ENCODE measurements around the gene IL25. TPM values are rescaled to one million over a fixed set of nuclear protein-coding genes. Genes with fewer than 3 reads are reported as not detected.

Gene IL25
- total RNA-seq, 2 experiments from 2014 or later = not detected

DNA sequence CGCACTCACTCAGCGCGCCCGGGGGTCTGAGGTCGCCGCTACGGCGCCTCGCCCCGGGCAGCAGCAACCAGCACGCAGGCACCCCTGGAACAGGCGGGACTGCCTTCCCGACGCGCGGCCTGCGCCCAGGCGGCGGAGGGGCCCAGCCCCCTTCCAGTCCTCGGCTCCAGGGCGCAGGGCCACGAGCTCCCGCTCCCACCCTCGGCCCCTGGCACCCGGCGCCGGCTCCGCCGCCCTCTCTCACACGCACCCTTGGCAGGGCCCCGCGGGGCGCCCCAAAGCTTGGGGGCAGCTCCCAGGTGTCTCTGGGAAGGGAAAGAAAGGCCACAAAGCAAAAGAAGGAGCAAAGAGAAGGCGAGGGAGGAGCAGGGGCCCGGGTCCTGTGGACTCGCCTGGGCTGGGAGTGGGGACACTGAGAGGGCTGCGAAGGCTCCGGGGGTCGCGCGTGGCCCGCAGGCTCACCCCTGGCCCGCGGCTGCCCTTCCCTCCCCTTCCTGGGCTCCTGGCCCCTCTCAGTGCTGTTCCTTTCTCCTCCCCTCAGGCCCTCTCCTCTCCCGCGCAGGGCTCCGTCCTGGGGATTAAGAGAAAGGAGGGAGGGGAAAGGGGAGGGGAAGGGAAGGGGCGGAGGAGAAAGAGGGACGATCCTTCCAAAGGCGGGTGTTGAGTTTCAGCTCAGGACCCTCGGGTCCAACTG, 6.7 kb upstream of the IL25 start:
- Mint-ChIP-seq H3K4me3 (no peak overlapping the region), H3K27ac (no peak overlapping the region), H3K4me1 (ENCODE audit: low read depth) (peaks cover 6% of the 10 kb centered on the region), H3K9me3 (no peaks in the 10 kb centered on the region), H3K27me3 (ENCODE audit: low read depth) (peaks cover 26% of the 10 kb centered on the region), H3K36me3 (ENCODE audit: low read depth) (no peaks in the 10 kb centered on the region)
- DNase-seq = no peak
- CTCF ChIA-PET = interaction anchor here (0.6 to 1.1 kb wide), 3 partner anchors 18 to 94 kb away, joined by 3 read pairs; no protein-coding TSS in a partner anchor
- intact Hi-C loops (cut with micrococcal nuclease) = no loop called here

DNA sequence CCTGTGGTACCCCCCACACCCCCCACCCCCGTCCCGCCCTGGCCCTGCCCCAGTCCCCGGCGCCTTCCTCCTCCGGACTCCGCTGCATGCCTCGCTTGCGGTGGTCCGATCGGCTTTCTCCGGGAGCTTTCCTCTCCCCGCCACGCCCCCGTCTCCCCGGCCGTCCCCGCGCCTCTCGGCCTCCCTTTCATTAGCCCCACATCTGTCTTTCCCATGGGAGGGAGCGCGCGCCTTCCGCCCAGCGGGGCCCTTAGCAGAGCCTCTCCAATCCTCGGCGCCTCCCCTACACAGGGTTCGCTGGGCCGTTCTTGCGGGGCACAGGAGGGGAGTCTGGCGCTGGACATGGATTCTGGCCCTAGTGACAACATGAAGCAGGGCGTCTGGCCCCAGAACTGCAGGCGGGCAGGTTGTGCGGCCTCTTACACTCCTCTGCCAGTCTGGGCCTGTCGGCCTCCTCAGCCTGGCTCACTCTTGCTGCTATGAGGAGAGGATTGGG, 6.1 kb upstream of the IL25 start:
- Mint-ChIP-seq H3K4me3 (no peak overlapping the region), H3K4me1 (ENCODE audit: low read depth) (peaks cover 6% of the 10 kb centered on the region), H3K27me3 (ENCODE audit: low read depth) (peaks cover 26% of the 10 kb centered on the region), H3K9me3 (no peaks in the 10 kb centered on the region), H3K27ac (no peak overlapping the region), H3K36me3 (ENCODE audit: low read depth) (no peaks in the 10 kb centered on the region)
- intact Hi-C loops (cut with micrococcal nuclease) = no loop called here
- CTCF ChIA-PET = interaction anchor here (1.1 kb wide), 1 partner anchor 19 kb away, joined by 3 read pairs; no protein-coding TSS in a partner anchor
- no peak for DNase-seq

GRCh38 chr14:23370221-23370620, 2.4 kb upstream of the IL25 start:
- H3K9me3 Mint-ChIP-seq = no peaks in the 10 kb centered on the region
- no peaks in the 10 kb centered on the region for H3K36me3 Mint-ChIP-seq (ENCODE audit: low read depth)
- CTCF ChIA-PET = interaction anchor here (0.6 to 2.5 kb wide), 3 partner anchors 10 to 79 kb away, joined by 3 to 13 read pairs (median 3); no protein-coding TSS in a partner anchor
- no peak for DNase-seq
- intact Hi-C loops (cut with micrococcal nuclease) = no loop called here
- no peak overlapping the region for H3K27ac Mint-ChIP-seq
- H3K4me3 Mint-ChIP-seq = no peak overlapping the region
- peaks cover 3% of the 10 kb centered on the region for H3K4me1 Mint-ChIP-seq (ENCODE audit: low read depth)
- peaks cover 15% of the 10 kb centered on the region for H3K27me3 Mint-ChIP-seq (ENCODE audit: low read depth)

GRCh38 chr14:23371865-23372264, 744 bp upstream of the IL25 start:
- H3K4me1 Mint-ChIP-seq (ENCODE audit: low read depth) = peaks cover under 1% of the 10 kb centered on the region
- no peaks in the 10 kb centered on the region for H3K36me3 Mint-ChIP-seq (ENCODE audit: low read depth)
- no peak overlapping the region for H3K27ac Mint-ChIP-seq
- no peak overlapping the region for H3K4me3 Mint-ChIP-seq
- CTCF ChIA-PET = no interaction called here
- peaks cover 10% of the 10 kb centered on the region for H3K27me3 Mint-ChIP-seq (ENCODE audit: low read depth)
- intact Hi-C loops (cut with micrococcal nuclease) = no loop called here
- no peak for DNase-seq
- no peaks in the 10 kb centered on the region for H3K9me3 Mint-ChIP-seq

DNA sequence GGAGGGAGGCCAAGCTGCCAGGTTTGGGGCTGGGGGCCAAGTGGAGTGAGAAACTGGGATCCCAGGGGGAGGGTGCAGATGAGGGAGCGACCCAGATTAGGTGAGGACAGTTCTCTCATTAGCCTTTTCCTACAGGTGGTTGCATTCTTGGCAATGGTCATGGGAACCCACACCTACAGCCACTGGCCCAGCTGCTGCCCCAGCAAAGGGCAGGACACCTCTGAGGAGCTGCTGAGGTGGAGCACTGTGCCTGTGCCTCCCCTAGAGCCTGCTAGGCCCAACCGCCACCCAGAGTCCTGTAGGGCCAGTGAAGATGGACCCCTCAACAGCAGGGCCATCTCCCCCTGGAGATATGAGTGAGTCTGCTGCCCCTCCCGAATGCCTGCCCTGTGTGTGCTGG, 432 bp downstream of the IL25 start:
- CTCF ChIA-PET = interaction anchor here (0.6 to 0.7 kb wide), 2 partner anchors 154 to 253 kb away, joined by 3 read pairs; no protein-coding TSS in a partner anchor
- Mint-ChIP-seq H3K27me3 (ENCODE audit: low read depth) (no peaks in the 10 kb centered on the region), H3K4me3 (no peak overlapping the region)

DNA sequence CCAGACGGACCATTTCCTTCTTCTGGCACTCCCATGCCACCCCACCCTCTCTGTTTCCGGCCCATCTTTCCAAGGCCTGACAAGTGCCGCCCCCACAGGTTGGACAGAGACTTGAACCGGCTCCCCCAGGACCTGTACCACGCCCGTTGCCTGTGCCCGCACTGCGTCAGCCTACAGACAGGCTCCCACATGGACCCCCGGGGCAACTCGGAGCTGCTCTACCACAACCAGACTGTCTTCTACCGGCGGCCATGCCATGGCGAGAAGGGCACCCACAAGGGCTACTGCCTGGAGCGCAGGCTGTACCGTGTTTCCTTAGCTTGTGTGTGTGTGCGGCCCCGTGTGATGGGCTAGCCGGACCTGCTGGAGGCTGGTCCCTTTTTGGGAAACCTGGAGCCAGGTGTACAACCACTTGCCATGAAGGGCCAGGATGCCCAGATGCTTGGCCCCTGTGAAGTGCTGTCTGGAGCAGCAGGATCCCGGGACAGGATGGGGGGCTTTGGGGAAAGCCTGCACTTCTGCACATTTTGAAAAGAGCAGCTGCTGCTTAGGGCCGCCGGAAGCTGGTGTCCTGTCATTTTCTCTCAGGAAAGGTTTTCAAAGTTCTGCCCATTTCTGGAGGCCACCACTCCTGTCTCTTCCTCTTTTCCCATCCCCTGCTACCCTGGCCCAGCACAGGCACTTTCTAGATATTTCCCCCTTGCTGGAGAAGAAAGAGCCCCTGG, 3.1 kb downstream of the IL25 start:
- Mint-ChIP-seq H3K36me3 (ENCODE audit: low read depth) (no peaks in the 10 kb centered on the region), H3K9me3 (no peaks in the 10 kb centered on the region), H3K4me3 (no peak overlapping the region), H3K27ac (no peak overlapping the region), H3K4me1 (ENCODE audit: low read depth) (no peaks in the 10 kb centered on the region), H3K27me3 (ENCODE audit: low read depth) (no peaks in the 10 kb centered on the region)
- no peak for DNase-seq
- CTCF ChIA-PET = no interaction called here
- intact Hi-C loops (cut with micrococcal nuclease) = no loop called here

More for the DNA sequence above, 432 bp downstream of the IL25 start:
- Mint-ChIP-seq H3K9me3 (no peaks in the 10 kb centered on the region), H3K4me1 (ENCODE audit: low read depth) (no peaks in the 10 kb centered on the region), H3K27ac (no peak overlapping the region), H3K36me3 (ENCODE audit: low read depth) (no peaks in the 10 kb centered on the region)
- intact Hi-C loops (cut with micrococcal nuclease) = no loop called here
- DNase-seq = no peak

GRCh38 chr14:23376482-23377197, 4.0 kb downstream of the IL25 start, which contains the start of gene CMTM5:
Gene CMTM5 (plus strand): TSS chr14:23377046. CDS start chr14:23377252, 206 bp downstream.
- no peaks in the 10 kb centered on the region for H3K36me3 Mint-ChIP-seq (ENCODE audit: low read depth)
- intact Hi-C loops (cut with micrococcal nuclease) = no loop called here
- no peak within 1 kb of the TSS for H3K4me3 Mint-ChIP-seq
- H3K9me3 Mint-ChIP-seq = no peaks in the 10 kb centered on the region
- no peak within 1 kb of the TSS for H3K27ac Mint-ChIP-seq
- DNase-seq = no peak
- H3K27me3 Mint-ChIP-seq (ENCODE audit: low read depth) = no peaks in the 10 kb centered on the region
- CTCF ChIA-PET = interaction anchor here (0.7 to 4.8 kb wide), 5 partner anchors 9 to 256 kb away, joined by 3 to 76 read pairs (median 4); no protein-coding TSS in a partner anchor
- H3K4me1 Mint-ChIP-seq (ENCODE audit: low read depth) = no peaks in the 10 kb centered on the region

DNA sequence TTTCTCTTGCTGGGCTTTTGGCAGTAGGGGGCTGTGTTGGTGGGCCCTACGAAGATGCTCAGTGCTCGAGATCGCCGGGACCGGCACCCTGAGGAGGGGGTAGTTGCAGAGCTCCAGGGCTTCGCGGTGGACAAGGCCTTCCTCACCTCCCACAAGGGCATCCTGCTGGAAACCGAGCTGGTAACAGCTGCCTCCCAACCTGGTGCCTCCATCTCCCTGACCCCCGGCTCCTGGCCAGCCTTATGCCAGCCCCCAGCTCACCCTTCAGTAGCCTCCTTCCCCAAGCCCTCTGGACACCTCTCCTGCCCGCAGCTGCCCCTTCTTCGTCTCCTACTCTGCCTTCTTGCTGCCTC, 4.6 kb downstream of the IL25 start:
- H3K9me3 Mint-ChIP-seq = no peaks in the 10 kb centered on the region
- H3K27me3 Mint-ChIP-seq (ENCODE audit: low read depth) = no peaks in the 10 kb centered on the region
- H3K4me1 Mint-ChIP-seq (ENCODE audit: low read depth) = no peaks in the 10 kb centered on the region
- CTCF ChIA-PET = interaction anchor here (0.7 to 4.8 kb wide), 6 partner anchors 9 to 257 kb away, joined by 3 to 76 read pairs (median 4); no protein-coding TSS in a partner anchor
- no peak overlapping the region for H3K4me3 Mint-ChIP-seq
- no peak overlapping the region for H3K27ac Mint-ChIP-seq
- no peak for DNase-seq
- no peaks in the 10 kb centered on the region for H3K36me3 Mint-ChIP-seq (ENCODE audit: low read depth)
- intact Hi-C loops (cut with micrococcal nuclease) = no loop called here

DNA sequence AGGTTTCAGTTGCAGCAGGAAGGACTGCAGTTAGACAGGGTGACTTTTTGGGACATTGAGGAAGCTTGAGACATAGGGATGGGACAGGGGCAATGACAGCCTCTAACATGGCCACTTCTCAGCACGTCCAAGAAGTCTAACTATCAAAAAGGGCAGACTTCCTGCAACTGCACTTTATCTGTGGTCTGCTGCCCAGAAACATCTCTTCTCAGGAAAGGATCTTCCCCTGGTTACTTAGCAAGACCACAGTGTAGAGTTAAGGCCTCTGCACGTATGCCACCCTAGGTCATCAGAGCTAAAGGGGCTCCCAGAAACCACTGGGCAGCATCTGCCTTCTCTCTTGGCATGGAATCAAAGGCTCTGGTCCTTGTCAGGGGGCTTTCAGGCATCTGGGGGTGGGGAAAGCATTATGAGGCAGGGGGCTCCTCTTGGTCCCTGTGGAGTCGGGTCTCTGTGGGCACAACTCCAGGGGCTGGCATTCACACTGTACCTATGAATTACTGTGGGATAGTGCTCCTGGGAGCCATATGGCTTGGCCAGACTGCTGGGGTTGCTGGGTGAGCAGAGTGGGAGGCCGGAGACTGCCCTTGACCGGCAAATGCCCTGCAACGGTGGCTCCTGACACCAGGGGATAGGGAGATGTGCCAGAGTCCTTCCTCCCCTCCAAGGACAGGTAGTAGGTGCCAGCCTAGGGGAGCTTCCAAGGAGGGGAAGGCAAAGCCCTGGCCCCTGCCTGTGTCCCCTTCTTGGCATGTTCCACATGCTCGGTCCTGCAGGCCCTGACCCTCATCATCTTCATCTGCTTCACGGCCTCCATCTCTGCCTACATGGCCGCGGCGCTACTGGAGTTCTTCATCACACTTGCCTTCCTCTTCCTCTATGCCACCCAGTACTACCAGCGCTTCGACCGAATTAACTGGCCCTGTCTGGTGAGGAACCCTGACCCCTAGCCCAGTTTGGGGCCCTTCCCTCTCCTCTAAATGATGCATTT, 5.3 kb downstream of the IL25 start:
- H3K4me1 Mint-ChIP-seq (ENCODE audit: low read depth) = no peaks in the 10 kb centered on the region
- no peaks in the 10 kb centered on the region for H3K27me3 Mint-ChIP-seq (ENCODE audit: low read depth)
- H3K4me3 Mint-ChIP-seq = no peak overlapping the region
- H3K9me3 Mint-ChIP-seq = no peaks in the 10 kb centered on the region
- no peak for DNase-seq
- no peak overlapping the region for H3K27ac Mint-ChIP-seq
- H3K36me3 Mint-ChIP-seq (ENCODE audit: low read depth) = no peaks in the 10 kb centered on the region
- CTCF ChIA-PET = interaction anchor here (0.8 to 4.8 kb wide), 9 partner anchors 10 to 257 kb away, joined by 3 to 76 read pairs (median 4); no protein-coding TSS in a partner anchor
- intact Hi-C loops (cut with micrococcal nuclease) = no loop called here

DNA sequence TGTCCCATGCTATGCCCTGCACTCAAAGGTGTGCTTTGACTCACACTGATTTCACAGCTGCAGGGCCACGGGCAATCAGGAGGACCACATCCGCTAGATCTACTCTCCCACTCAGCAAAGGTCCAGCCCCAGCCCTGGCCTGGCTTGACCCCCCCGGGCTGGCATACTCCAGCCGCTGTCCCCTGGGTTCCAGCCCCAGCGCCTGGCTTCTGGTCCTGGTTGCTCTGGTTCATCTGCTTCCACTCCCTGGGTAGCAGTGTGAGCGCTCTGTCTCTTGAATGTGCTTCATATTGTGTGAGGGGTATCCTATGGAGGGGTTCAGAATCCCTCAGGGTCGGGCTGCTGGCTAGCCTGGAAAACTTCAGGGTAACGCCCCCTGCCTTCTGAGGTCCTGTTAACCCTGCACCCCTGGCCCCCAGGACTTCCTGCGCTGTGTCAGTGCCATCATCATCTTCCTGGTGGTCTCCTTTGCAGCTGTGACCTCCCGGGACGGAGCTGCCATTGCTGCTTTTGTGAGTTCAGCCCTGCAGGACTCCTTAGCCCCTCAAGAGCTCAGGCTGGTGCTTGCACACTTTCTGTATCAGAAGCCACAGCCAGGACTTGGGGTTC, 6.1 kb downstream of the IL25 start:
- Mint-ChIP-seq H3K4me3 (no peak overlapping the region), H3K4me1 (ENCODE audit: low read depth) (no peaks in the 10 kb centered on the region), H3K9me3 (no peaks in the 10 kb centered on the region), H3K36me3 (ENCODE audit: low read depth) (no peaks in the 10 kb centered on the region), H3K27me3 (ENCODE audit: low read depth) (no peaks in the 10 kb centered on the region), H3K27ac (no peak overlapping the region)
- intact Hi-C loops (cut with micrococcal nuclease) = no loop called here
- DNase-seq = no peak
- CTCF ChIA-PET = interaction anchor here (0.8 to 4.8 kb wide), 9 partner anchors 15 to 258 kb away, joined by 3 to 76 read pairs (median 12); no protein-coding TSS in a partner anchor

Measured in activated naive CD4-positive, alpha-beta T cell treated with anti-CD3 and anti-CD28 coated beads for 36 hours (primary cell).